ENCODE data around the gene KMT2E. TPM values are rescaled to one million over a fixed set of nuclear protein-coding genes. Genes with fewer than 3 reads are reported as not detected.
A peak's percentile ranks its signal among the peaks of the same experiment; 100 is the strongest.

Gene KMT2E
- total and polyA plus RNA-seq, 2 donors (not counting 3 experiments of a cell fraction or from before 2014, with no cell fraction given) = 19.0 to 74.8 TPM

DNA sequence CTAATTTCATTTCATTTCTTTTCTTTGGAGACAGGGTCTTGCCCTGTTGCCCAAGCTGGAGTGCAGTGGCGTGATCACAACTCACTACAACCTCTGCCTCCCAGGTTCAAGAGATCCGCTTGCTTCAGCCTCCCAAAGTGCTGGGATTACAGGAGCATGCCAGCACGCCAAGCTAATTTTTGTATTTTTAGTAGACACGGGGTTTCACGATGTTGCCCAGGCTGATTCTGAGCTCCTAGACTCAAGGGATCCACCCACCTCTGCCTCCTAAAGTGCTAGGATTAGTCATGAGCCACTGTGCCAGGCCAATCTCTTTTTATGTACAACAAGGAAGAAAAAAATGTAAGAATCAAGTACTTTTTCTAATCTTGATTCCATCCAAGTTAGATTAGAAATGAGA, 10.7 kb upstream of the KMT2E start:
- dilution Hi-C loops (cut with MboI; ENCODE audit: extremely low pct_ligation_motif_present, low sequenced_read_pairs) = no loop called here
- Histone ChIP-seq H3K9me1 (replicated peaks; ENCODE audit: control insufficient read depth, extremely low read depth, insufficient read depth, low read length) (no peaks in the 10 kb centered on the region), H4K20me1 (replicated peaks; ENCODE audit: control insufficient read depth, extremely low read depth, insufficient read depth, low read length) (peaks cover 5% of the 10 kb centered on the region), H3K4me1 (ENCODE audit: control insufficient read depth, extremely low read depth, insufficient read depth, low read length) (peaks cover 33% of the 10 kb centered on the region), H3K27ac (ENCODE audit: insufficient read depth, low read depth, low read length) (no peak overlapping the region), H2AFZ (ENCODE audit: low read depth, low read length) (no peak overlapping the region), H3K9me3 (replicated peaks; ENCODE audit: control insufficient read depth, insufficient read depth, low read length) (no peaks in the 10 kb centered on the region), H3K36me3 (ENCODE audit: control insufficient read depth in 2 of 2, extremely low read depth in 1 of 2, insufficient read depth in 2 of 2, low read length in 2 of 2) (peaks cover 0 to 5% of the 10 kb centered on the region in 2 experiments), H3K4me3 (replicated peaks in 1 of 3; ENCODE audit: insufficient read depth in 1 of 3, low read depth in 1 of 3, low read length in 3 of 3) (no peak overlapping the region), H3K9ac (replicated peaks; ENCODE audit: extremely low read depth, insufficient read depth, low read length) (no peak overlapping the region), H3K4me2 (ENCODE audit: insufficient read depth, low read length) (peak overlapping the region; percentile 47), H3K27me3 (ENCODE audit: control insufficient read depth in 2 of 2, insufficient read depth in 2 of 2, low read length in 2 of 2) (no peaks in the 10 kb centered on the region), H3K79me2 (ENCODE audit: control insufficient read depth, insufficient read depth, low read length) (peaks cover 100% of the 10 kb centered on the region)
- intact Hi-C loops (cut with micrococcal nuclease) = loop anchor here (1.0 kb wide), 1 partner anchor 13 kb away; no protein-coding TSS in a partner anchor
- TF ChIP-seq EZH2 (IDR thresholded peaks at IDR 0.05; ENCODE audit: borderline replicate concordance, low read depth, low read length, severe bottlenecking) (no peak), FOS (IDR thresholded peaks at IDR 0.05; ENCODE audit: borderline replicate concordance, insufficient read depth, low read length) (peak; percentile 26)
- CTCF ChIA-PET = interaction anchor here (0.6 to 2.1 kb wide), 5 partner anchors 10 to 22 kb away, joined by 3 to 7 read pairs (median 3); no protein-coding TSS in a partner anchor
- peak; percentile 86 for FAIRE-seq
- POLR2A ChIA-PET = no interaction called here
- DNase-seq (ENCODE audit: low read depth, low spot score) = peak; percentile 66
- no TSS peak for BruUV-seq (replicated peaks)

DNA sequence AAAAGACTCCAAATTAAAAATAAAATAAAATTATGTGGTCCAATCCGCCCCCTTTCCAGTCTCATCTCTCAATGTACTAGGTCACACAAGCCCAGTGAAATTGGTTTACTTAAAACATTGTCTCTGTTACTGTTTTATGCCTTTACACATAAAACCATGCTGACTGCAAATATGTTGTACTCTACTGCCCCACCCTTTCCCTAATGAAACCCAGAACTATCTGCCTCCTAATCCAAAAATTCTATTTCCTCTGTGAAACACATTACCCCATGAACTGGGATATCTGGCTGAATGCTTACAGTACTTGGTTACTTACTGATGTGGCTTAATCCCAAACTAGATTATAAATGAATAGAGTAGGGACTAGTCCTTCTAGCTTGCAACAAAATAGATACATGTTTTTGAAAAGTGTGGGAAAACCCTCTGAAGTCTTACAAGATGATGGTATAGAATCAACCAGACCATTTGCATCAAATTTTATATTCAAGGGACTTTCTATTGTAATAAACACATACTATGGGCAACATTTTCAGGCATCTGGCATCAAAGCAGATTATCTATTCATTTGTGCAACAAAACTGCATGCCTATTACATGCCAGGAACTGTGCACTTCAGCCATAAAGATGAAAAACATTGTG, 10.0 kb upstream of the KMT2E start:
- DNase-seq (ENCODE audit: low read depth, low spot score) = no peak
- no TSS peak for BruUV-seq (replicated peaks)
- Histone ChIP-seq H3K9me1 (replicated peaks; ENCODE audit: control insufficient read depth, extremely low read depth, insufficient read depth, low read length) (no peaks in the 10 kb centered on the region), H4K20me1 (replicated peaks; ENCODE audit: control insufficient read depth, extremely low read depth, insufficient read depth, low read length) (peaks cover 5% of the 10 kb centered on the region), H3K79me2 (ENCODE audit: control insufficient read depth, insufficient read depth, low read length) (peaks cover 100% of the 10 kb centered on the region), H3K36me3 (ENCODE audit: control insufficient read depth in 2 of 2, extremely low read depth in 1 of 2, insufficient read depth in 2 of 2, low read length in 2 of 2) (peaks cover 0 to 5% of the 10 kb centered on the region in 2 experiments), H3K27me3 (ENCODE audit: control insufficient read depth in 2 of 2, insufficient read depth in 2 of 2, low read length in 2 of 2) (no peaks in the 10 kb centered on the region), H3K4me2 (ENCODE audit: insufficient read depth, low read length) (peak overlapping the region; percentile 47), H3K27ac (ENCODE audit: insufficient read depth, low read depth, low read length) (no peak overlapping the region), H3K4me3 (replicated peaks in 1 of 3; ENCODE audit: insufficient read depth in 1 of 3, low read depth in 1 of 3, low read length in 3 of 3) (no peak overlapping the region), H2AFZ (ENCODE audit: low read depth, low read length) (no peak overlapping the region), H3K9ac (replicated peaks; ENCODE audit: extremely low read depth, insufficient read depth, low read length) (no peak overlapping the region), H3K9me3 (replicated peaks; ENCODE audit: control insufficient read depth, insufficient read depth, low read length) (no peaks in the 10 kb centered on the region), H3K4me1 (ENCODE audit: control insufficient read depth, extremely low read depth, insufficient read depth, low read length) (peaks cover 33% of the 10 kb centered on the region)
- dilution Hi-C loops (cut with MboI; ENCODE audit: extremely low pct_ligation_motif_present, low sequenced_read_pairs) = no loop called here
- ChIA-PET POLR2A (no interaction called here), CTCF (interaction anchor here (1.0 to 2.1 kb wide), 4 partner anchors 9 to 23 kb away, joined by 3 to 7 read pairs (median 3); no protein-coding TSS in a partner anchor)
- FAIRE-seq = no peak
- TF ChIP-seq, protein P1, sequence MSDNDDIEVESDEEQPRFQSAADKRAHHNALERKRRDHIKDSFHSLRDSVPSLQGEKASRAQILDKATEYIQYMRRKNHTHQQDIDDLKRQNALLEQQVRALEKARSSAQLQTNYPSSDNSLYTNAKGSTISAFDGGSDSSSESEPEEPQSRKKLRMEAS (IDR thresholded peaks at IDR 0.05; ENCODE audit: insufficient read depth, insufficient read length) = no peak
- TF ChIP-seq EZH2 (IDR thresholded peaks at IDR 0.05; ENCODE audit: borderline replicate concordance, low read depth, low read length, severe bottlenecking) (no peak), JUN (IDR thresholded peaks at IDR 0.05; ENCODE audit: borderline replicate concordance, insufficient read depth, insufficient read length, low read depth) (no peak), POLR2AphosphoS5 (IDR thresholded peaks at IDR 0.05; ENCODE audit: insufficient read depth, low read depth, low read length) (no peak), FOS (IDR thresholded peaks at IDR 0.05; ENCODE audit: borderline replicate concordance, insufficient read depth, low read length) (no peak), POLR2A (IDR thresholded peaks at IDR 0.05; ENCODE audit: low read depth, low read length) (no peak), GATA2 (IDR thresholded peaks at IDR 0.05; ENCODE audit: insufficient read depth, insufficient read length, low read depth, low read length) (no peak), MYC (IDR thresholded peaks at IDR 0.05; ENCODE audit: low read depth, low read length) (no peak)
- TF ChIP-seq, protein P2, sequence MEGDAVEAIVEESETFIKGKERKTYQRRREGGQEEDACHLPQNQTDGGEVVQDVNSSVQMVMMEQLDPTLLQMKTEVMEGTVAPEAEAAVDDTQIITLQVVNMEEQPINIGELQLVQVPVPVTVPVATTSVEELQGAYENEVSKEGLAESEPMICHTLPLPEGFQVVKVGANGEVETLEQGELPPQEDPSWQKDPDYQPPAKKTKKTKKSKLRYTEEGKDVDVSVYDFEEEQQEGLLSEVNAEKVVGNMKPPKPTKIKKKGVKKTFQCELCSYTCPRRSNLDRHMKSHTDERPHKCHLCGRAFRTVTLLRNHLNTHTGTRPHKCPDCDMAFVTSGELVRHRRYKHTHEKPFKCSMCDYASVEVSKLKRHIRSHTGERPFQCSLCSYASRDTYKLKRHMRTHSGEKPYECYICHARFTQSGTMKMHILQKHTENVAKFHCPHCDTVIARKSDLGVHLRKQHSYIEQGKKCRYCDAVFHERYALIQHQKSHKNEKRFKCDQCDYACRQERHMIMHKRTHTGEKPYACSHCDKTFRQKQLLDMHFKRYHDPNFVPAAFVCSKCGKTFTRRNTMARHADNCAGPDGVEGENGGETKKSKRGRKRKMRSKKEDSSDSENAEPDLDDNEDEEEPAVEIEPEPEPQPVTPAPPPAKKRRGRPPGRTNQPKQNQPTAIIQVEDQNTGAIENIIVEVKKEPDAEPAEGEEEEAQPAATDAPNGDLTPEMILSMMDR (IDR thresholded peaks at IDR 0.05; ENCODE audit: extremely low read depth in 1 of 2, insufficient read depth in 1 of 2, low read depth in 1 of 2, low read length in 2 of 2) = no peak
- intact Hi-C loops (cut with micrococcal nuclease) = loop anchor here (1.0 kb wide), 1 partner anchor 14 kb away; no protein-coding TSS in a partner anchor

Measured in endothelial cell of umbilical vein (primary cell).